Loucy (cell line): Measurements from ENCODE around the gene ANAPC2.
"Not testable (repeated sequence)": the region's sequence is repeated elsewhere in the genome, so short reads cannot be mapped to it uniquely, and the experiment has no call there.

Experiments used
- H2AFZ ChIP-seq: fragments of 200-600 bp; sonication (generic); 2 replicates; pipeline ENCODE4 v1.6.0; 2016; ENCODE audit warnings: antibody characterized with exemption, mild to moderate bottlenecking, low read length, moderate library complexity
- H3F3A ChIP-seq: fragments of 200-600 bp; 2 replicates; pipeline ENCODE4 v1.6.0; 2016; ENCODE audit warnings: antibody characterized with exemption, low read depth, mild to moderate bottlenecking
- H3K27me3 ChIP-seq: fragments of 200-600 bp; sonication (generic); 2 replicates; pipeline ENCODE4 v1.6.1; 2014; ENCODE audit warnings: low read length, mild to moderate bottlenecking; ENCODE audit not compliant: insufficient read depth, poor library complexity, severe bottlenecking
- H3K36me3 ChIP-seq: fragments of 200-600 bp; sonication (generic); 2 replicates; pipeline ENCODE4 v1.6.1; 2016; ENCODE audit warnings: low read length; ENCODE audit not compliant: insufficient read depth
- H3K4me1 ChIP-seq: fragments of 200-600 bp; sonication (generic); 2 replicates; pipeline ENCODE4 v1.5.1; 2014; ENCODE audit warnings: low read length, mild to moderate bottlenecking; ENCODE audit not compliant: insufficient read depth, poor library complexity, severe bottlenecking
- H3K4me2 ChIP-seq: fragments of 200-600 bp; sonication (generic); 2 replicates; pipeline ENCODE4 v1.6.0; 2014; ENCODE audit warnings: antibody characterized with exemption, low read length, low read depth, mild to moderate bottlenecking; ENCODE audit not compliant: poor library complexity, severe bottlenecking
- H3K4me3 ChIP-seq: fragments of 200-600 bp; sonication (generic); 2 replicates; pipeline ENCODE4 v1.5.1; 2014; ENCODE audit warnings: low read length, mild to moderate bottlenecking, mixed read lengths; ENCODE audit not compliant: poor library complexity, severe bottlenecking
- H3K79me2 ChIP-seq: fragments of 200-600 bp; sonication (generic); 2 replicates; pipeline ENCODE4 v1.6.1; 2014; ENCODE audit warnings: low read length; ENCODE audit not compliant: insufficient read depth
- H3K9ac ChIP-seq: fragments of 200-600 bp; sonication (generic); 2 replicates; pipeline ENCODE4 v1.6.0; 2014; ENCODE audit warnings: mild to moderate bottlenecking, low read depth, low read length, moderate library complexity; ENCODE audit not compliant: poor library complexity, severe bottlenecking
- H3K9me2 ChIP-seq: fragments of 200-600 bp; sonication (generic); replicated peaks from 2 replicates; pipeline ENCODE4 v1.6.1; 2016; ENCODE audit warnings: low read depth, low read length, mixed read lengths
- H3K9me3 ChIP-seq: fragments of 200-600 bp; sonication (generic); 2 replicates; pipeline ENCODE4 v1.6.1; 2014; ENCODE audit warnings: mild to moderate bottlenecking, antibody characterized with exemption, low read length, low read depth; ENCODE audit not compliant: insufficient read depth
- H4K20me1 ChIP-seq: fragments of 200-600 bp; sonication (generic); 2 replicates; pipeline ENCODE4 v1.6.0; 2014; ENCODE audit warnings: antibody characterized with exemption, low read length, mild to moderate bottlenecking; ENCODE audit not compliant: insufficient read depth, poor library complexity, severe bottlenecking
- CTCF ChIP-seq: fragments of 200-600 bp; sonication (generic); conservative IDR thresholded peaks from 2 replicates; pipeline ENCODE4 v1.5.1; 2014; ENCODE audit warnings: mild to moderate bottlenecking, antibody characterized with exemption, low read length
- EZH2phosphoT487 ChIP-seq: fragments of 200-600 bp; IDR thresholded peaks from 2 replicates; pipeline ENCODE4 v1.6.1; 2018; ENCODE audit warnings: antibody characterized with exemption, mild to moderate bottlenecking, moderate library complexity, borderline replicate concordance

ANAPC2 gene

GRCh38 chr9:137136261-137136880 lies 52.0 kb downstream of the ANAPC2 start:
- Histone ChIP-seq H3K9ac (no peak overlapping the region), H3K79me2 (no peaks in the 10 kb centered on the region), H3K4me2 (no peak overlapping the region), H3K4me1 (no peaks in the 10 kb centered on the region), H4K20me1 (no peaks in the 10 kb centered on the region), H3K4me3 (no peak overlapping the region), H3K9me3 (no peaks in the 10 kb centered on the region), H3K27me3 (no peaks in the 10 kb centered on the region), H3K9me2 (no peaks in the 10 kb centered on the region), H2AFZ (no peak overlapping the region), H3K36me3 (no peaks in the 10 kb centered on the region), H3F3A (no peaks in the 10 kb centered on the region)
- TF ChIP-seq CTCF: no peak
- TF ChIP-seq EZH2phosphoT487: no peak

GRCh38 chr9:137135154-137135553 lies 53.2 kb downstream of the ANAPC2 start:
- H4K20me1 ChIP-seq, H3K4me3 ChIP-seq, H3K36me3 ChIP-seq, H3K4me2 ChIP-seq, H2AFZ ChIP-seq, H3K27me3 ChIP-seq, H3K4me1 ChIP-seq, H3K9ac ChIP-seq, H3K9me2 ChIP-seq, H3K79me2 ChIP-seq, H3F3A ChIP-seq, H3K9me3 ChIP-seq: not testable (repeated sequence)

- Histone ChIP-seq H3K9me3 (no peaks in the 10 kb centered on the region), H3K4me1 (peaks cover 4% of the 10 kb centered on the region), H3K9ac (no peak overlapping the region), H3K36me3 (no peaks in the 10 kb centered on the region), H3K9me2 (no peaks in the 10 kb centered on the region), H3K27me3 (no peaks in the 10 kb centered on the region), H2AFZ (no peak overlapping the region), H3K4me3 (no peak overlapping the region), H3F3A (peaks cover 3% of the 10 kb centered on the region; the same call in 1 of the 2 replicates), H3K4me2 (no peak overlapping the region), H4K20me1 (no peaks in the 10 kb centered on the region), H3K79me2 (peaks cover 3% of the 10 kb centered on the region; the same call in 1 of the 2 replicates)
- TF ChIP-seq EZH2phosphoT487: no peak
- TF ChIP-seq CTCF: no peak
Observed at GRCh38 chr9:137134191-137134590, 54.2 kb downstream of the ANAPC2 start.

- Histone ChIP-seq H3K4me2 (peak overlapping the region; percentile 100), H3K4me3 (peak overlapping the region; percentile 85), H2AFZ (peak overlapping the region; percentile 98; the same call in 1 of the 2 replicates), H4K20me1 (no peaks in the 10 kb centered on the region), H3F3A (peaks cover 11% of the 10 kb centered on the region), H3K9ac (peak overlapping the region; percentile 95), H3K27me3 (no peaks in the 10 kb centered on the region), H3K9me2 (no peaks in the 10 kb centered on the region), H3K4me1 (peaks cover 26% of the 10 kb centered on the region), H3K79me2 (peaks cover 28% of the 10 kb centered on the region), H3K9me3 (no peaks in the 10 kb centered on the region), H3K36me3 (no peaks in the 10 kb centered on the region)
- no peak for TF ChIP-seq EZH2phosphoT487
- no peak for TF ChIP-seq CTCF
Observed at GRCh38 chr9:137130176-137130755, 58.1 kb downstream of the ANAPC2 start.
